Endometrium (tissue), 2 donors: ENCODE measurements around the gene HELZ2.

Experiments used
- FAIRE-seq: peaks from 2 replicates; lab custom pipeline; 2012; peaks lifted over from hg19 to GRCh38; lab: Jason Lieb, UNC
- donor health status: control.
- donor health status: control.

HELZ2 gene

DNA sequence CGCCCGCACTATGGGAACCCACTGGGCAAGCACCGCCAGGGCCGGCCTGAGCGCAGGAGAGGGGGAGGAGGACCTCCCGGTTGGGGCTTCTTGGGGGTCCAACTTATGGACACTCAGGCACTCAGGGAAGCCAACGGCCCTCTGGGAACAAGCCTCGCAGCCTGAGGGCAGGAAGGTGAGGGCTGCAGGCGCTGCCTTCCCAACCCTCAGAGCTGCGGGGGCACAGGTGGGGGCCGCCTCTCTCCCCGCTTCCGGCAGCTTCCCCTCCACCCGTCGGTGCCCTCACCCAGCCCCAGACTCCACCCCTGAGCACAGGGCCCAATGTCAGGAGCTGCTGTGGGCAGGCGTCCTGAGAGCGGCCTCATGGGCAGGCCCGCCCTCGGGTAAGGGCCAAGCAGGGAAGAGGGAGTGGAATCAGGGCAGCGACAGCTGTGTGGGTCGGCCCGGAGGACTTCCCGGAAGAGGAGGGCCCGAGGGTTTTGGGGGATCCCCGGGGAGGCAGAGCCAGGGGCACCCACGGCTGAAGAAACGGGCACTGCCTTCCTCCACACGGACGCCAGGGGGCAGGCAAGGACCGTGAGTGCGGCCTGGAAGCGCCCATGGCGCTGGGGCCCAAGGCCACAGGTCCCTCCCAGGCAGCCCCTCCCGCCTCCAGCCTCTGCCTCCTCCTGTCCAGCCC lies 36.4 kb downstream of the HELZ2 start:
- no peak for FAIRE-seq

DNA sequence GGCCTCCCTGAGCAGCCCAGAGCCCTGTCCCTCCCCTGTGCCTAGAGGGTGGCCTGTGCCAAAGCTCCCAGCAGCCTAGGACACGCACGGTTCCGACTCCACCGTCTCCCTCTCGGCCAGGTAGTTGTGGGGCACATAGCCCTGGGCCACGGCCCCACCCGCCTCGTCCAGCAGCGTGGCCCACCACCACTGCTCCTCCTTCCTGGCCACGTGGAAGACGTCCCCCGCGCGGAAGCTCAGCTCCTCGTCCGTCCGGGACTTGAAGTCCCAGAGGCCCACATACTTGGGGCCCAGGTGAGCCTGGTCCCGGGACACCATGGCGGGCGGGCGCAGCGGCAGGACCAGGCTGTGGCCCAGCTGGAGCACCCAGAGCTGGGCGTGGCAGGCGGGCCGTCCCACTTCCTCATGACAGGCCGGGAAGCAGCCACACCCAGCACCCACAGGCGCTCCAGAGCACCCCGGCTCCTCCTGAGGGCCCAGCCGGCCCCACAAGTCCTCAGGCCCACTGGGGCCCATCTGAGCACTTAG lies 37.0 kb downstream of the HELZ2 start, which contains the start of gene PTK6:
TSS of gene PTK6 (minus strand) at position 380 of the 528 bp plus-strand sequence. CDS start at position 318, 62 bp downstream.
- no peak for FAIRE-seq

GRCh38 chr20:63536241-63536977 lies 37.6 kb downstream of the HELZ2 start:
- FAIRE-seq, result no peak

DNA sequence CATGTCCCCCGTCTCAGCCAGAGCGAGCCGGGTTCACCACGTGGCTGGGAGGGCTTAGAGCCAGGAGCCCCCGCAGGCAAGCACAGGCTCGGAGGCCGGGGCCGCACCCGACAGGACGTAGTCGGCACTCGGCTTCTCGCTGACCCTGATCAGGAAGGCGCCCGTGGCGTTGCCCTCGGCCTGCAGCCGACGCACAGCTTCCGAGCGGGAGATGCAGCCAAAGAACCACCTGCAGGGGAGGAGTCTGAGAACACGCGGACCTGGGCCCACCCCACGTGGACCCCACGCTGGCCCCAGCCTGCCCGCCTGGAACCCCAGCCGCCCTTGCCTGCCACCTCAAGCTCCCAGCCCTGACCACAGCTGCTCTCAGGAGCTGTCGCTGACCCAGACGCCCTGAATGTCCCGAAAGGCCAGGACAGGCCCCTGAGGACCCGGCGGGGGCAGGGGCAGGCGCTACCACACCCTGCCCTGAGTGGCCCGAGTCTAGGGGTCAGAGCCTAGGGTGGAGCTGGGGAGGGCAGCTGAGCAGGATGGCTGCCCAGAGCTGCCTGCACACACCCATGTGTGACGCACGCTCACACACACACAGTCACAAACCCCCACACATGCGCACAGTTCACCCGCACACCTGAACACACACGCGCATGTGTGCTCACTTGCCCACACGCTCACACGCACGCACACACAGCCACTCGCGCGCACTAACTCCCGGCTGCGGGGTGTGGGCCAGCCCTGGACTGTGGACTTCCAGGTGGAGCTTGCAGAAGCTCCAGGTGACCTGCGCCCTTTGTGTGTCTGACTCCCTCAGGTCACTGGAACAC lies 39.0 kb downstream of the HELZ2 start:
- no peak for FAIRE-seq

GRCh38 chr20:63534427-63534830 lies 39.6 kb downstream of the HELZ2 start:
- no peak for FAIRE-seq

DNA sequence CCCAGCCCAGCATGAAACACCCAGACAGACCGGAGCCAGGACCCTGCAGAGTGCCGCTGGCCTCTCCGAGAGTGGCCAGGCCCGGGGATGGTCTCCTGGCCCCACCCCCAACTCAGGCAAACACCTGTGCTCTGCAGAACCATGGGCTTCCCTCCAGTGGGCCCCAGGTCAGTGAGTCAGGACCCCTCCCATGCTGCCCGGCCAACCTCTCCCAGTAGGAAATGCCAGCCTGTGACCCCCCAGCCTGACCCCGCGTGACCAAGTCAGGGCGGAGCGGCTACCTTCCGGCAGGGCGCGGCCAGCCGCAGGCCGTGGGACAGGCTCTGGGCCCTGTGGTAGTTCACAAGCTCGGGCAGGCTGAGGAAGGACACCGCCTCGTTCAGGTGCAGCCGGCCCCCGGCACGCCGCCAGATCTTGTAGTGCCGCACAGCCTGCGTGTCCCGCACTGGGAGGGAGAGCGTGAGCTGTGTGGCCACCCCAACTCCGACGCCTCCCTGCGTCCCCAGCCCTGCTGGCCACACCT lies 40.1 kb downstream of the HELZ2 start:
- no peak for FAIRE-seq

- FAIRE-seq, result no peak
These were observed 40.7 kb downstream of the HELZ2 start for GRCh38 chr20:63533388-63533787.

DNA sequence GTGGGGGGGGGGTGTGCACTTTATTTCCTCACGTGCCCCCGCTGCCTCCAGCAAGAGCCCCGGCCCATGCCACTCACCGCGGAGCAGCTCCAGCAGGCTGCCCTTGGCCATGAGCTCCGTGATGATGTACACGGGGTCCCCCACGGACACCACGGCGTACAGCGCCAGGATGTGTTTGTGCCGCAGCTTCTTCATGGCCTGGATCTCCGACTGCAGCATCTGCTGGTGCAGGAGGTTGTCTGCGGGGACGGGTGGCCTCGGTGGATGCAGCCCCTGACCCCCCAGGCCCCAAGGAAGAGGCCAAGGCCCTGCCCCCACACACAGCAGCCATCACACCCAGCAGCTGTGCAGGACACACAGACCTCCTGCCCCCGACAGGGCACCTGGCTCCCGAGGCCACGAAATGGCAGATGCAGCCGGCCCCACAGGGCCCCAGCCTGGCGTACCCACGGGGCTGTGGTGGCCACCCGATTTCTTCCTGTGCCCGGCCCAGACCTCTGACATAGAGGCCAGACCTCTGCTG lies 41.5 kb downstream of the HELZ2 start:
- FAIRE-seq, result no peak

DNA sequence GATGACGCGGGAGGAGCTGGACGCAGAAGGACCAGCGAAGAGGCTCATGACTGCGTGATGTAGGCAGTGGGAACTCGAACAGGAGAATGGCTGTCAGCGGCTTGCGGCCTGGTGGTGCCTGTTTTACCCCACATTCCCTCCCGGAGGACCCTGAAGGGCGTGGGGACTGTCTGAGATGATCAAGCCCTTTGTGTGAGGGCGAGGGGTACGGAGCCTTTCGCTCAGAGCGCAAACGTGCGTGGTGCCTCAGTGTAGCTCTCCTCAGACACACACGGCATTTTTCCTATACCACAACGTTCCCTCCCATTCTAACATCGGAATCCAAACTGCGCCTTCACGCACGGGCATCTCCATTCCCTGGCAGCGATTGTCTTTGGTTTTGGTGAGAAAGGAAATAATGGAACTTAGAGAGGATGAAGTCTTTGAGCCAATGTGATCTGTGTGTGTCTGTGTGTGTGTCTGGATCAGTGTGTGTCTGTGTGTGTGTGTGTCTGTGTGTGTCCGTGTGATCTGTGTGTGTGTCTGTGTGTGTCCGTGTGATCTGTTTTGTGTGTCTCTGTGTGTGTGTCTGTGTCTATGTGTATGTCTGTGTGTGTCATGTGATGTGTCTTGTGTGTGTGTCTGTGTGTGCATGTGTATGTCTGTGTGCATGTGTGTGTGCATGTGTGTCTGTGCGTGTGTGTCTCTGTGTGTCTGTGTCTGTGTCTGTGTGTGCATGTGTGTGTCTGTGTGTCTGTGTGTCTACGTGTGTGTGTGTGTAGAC lies 42.2 kb downstream of the HELZ2 start:
- no peak for FAIRE-seq

- no peak for FAIRE-seq
These were observed 43.3 kb downstream of the HELZ2 start for GRCh38 chr20:63530788-63531160.

DNA sequence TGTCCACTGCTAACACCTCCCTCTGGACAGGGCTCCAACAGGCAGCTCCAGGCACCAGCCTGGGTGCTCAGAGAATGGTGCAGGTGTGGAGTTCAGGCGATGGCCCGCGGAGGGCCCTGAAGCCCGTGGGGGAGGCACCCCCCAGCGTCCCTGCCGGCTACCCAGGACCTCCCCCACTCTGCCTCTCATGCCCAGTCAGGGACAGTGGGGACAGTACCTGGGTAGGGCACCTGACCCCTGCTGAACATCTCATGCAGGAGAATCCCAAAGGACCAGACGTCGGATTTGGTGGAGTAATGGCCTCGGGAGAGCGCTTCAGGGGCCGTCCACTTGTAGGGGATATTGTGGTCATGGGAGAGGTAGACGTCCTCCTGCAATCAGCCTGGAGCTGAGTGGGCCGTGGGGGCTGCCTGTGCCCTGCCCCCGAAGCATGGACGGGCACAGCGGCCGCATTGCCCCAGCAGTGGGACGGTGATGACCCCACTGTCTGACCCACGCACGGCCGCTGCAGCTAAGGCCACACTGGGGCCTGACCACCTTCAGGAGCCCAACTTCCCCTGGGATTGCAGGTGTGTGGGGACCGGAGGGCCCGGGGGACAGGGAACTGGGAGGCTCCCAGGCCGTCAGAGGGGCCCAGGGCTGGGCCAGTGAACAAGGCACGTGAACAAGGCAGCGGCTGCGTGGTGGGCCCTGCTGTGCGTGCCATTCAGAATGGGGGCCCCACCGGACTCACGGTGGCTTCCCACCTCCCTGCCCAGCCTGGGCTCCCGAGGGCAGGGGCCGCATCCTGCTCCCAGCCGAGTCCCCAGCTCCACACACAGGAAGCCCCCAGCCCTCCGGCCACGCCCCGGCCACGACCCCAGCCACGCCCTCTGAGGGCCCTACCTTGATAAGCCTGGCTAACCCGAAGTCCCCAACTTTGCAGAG lies 43.9 kb downstream of the HELZ2 start:
- no peak for FAIRE-seq

DNA sequence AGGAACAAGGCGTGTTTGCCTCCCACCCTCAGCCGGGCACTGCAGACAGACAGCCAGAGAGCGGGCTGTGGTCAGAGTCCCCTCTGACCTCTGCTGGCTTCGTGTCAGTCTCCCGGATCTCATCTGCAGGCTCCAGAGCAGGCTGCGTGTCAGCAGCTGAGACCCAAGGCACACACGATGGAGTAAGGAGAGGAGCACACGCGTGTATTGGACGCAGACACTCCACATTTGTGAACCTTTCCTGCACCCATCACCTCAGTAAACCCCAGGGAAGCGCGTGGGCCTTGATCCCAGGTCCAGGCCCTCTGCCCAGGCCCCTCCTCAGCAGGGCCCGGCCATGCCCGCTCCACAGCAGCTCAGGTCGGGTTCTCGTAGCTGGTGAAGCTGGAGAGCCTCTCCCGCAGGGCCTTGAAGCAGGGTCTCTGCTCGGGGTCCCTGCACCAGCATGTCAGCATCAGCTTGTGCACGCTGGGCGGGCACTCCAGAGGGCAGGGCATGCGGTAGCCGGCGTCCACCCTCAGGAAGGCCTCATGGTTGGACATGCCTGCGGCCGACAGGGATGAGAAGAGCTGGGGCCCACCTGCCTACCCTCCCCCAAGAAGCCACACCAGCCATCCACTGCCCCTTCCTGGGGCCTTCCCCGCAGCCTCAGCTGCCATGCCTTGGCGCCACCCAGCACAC lies 44.7 kb downstream of the HELZ2 start:
- no peak for FAIRE-seq

DNA sequence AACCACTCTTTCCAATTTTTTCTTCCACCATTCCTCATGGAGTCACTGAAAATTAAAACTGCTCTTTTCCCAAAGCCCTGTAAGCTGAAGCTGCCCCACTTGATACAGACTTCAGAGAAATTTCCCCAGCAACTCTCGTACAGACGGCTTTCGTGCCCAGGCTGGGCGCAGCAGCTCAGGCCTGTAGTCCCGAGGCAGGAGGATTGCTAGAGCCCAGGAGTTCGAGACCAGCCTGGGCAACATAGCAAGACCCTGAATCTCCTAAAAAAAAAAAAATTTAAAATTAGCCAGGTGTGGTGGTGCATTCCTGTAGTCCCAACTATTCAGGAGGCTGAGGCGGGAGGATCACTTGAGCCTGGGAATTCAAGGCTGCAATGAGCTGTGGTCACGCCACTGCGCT lies 46.9 kb downstream of the HELZ2 start:
- FAIRE-seq, result no peak

DNA sequence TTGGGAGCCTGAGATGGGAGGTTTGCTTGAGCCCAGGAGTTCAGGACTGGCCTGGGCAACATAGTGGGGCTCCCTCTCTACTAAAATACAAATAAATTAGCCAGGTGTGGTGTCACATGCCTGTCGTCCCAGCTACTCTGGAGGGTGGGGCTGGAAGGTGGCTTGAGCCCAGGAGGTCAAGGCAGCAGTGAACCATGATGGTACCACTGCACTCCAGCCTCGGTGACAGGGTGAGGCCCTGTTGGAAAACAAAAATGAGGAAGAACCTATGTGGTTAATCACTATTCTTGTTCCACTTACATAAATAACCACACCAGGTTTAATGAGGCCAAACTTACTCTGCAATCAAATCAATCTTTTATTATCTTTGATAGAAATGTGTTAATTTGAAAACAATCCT lies 48.1 kb downstream of the HELZ2 start:
- FAIRE-seq, result no peak

- FAIRE-seq, result no peak
These were observed 48.9 kb downstream of the HELZ2 start for GRCh38 chr20:63525185-63525584.
